H1 (cell line): ENCODE results near the gene SPSB3.

Experiments
- ASH2L ChIP-seq: fragments of 200-600, 300-600 bp; sonication (generic); IDR thresholded peaks from one replicate; pipeline ENCODE4 v1.7.1; 2017; ENCODE audit warnings: low read length
- CEBPB ChIP-seq: IDR thresholded peaks from 2 replicates; pipeline ENCODE4 v1.6.1; 2012; ENCODE audit warnings: low read depth, low read length
- CTCF ChIP-seq, 3 experiments: IDR thresholded peaks; 1 replicate in 2 of 3; 2 replicates in 1 of 3; pipeline versions ENCODE4 v1.5.1 to v1.6.1; 2011; ENCODE audit warnings: low read length in 3 of 3, mild to moderate bottlenecking in 3 of 3, inconsistent platforms in 2 of 3, low read depth in 1 of 3, moderate library complexity in 1 of 3; ENCODE audit not compliant: insufficient read depth in 1 of 3; ENCODE audit errors: control extremely low read depth in 1 of 3
- EZH2 ChIP-seq: fragments of 200-600 bp; sonication (generic); IDR thresholded peaks from 2 replicates; pipeline ENCODE4 v1.7.1; 2012; ENCODE audit warnings: low read depth, mild to moderate bottlenecking, moderate library complexity, low read length, inconsistent platforms; ENCODE audit not compliant: severe bottlenecking
- KDM1A ChIP-seq: fragments of 200-600, 300-600 bp; sonication (generic); IDR thresholded peaks from 2 replicates; pipeline ENCODE4 v1.7.1; 2016; ENCODE audit warnings: mild to moderate bottlenecking, low read length, borderline replicate concordance
- POLR2A ChIP-seq, 2 experiments: IDR thresholded peaks; 1 replicate in 1 of 2; 2 replicates in 1 of 2; pipeline ENCODE4 v1.6.1; 2011; ENCODE audit warnings: low read depth in 2 of 2, low read length in 2 of 2, mild to moderate bottlenecking in 2 of 2; ENCODE audit errors: control extremely low read depth in 1 of 2
- USF2 ChIP-seq: IDR thresholded peaks from 2 replicates; pipeline ENCODE4 v1.6.1; 2011; ENCODE audit warnings: low read length, improper control_type of control experiment

GRCh38 chr16:1741553-1742165 lies 40.7 kb downstream of the SPSB3 start:
- TF ChIP-seq EZH2, result no peak
- TF ChIP-seq ASH2L, result no peak
- TF ChIP-seq CTCF (IDR thresholded peaks at IDR 0.05; ENCODE audit: control extremely low read depth in 1 of 3, insufficient read depth in 1 of 3, low read depth in 1 of 3, low read length in 3 of 3), result no peak
- no peak for TF ChIP-seq USF2
- no peak for TF ChIP-seq CEBPB
- TF ChIP-seq POLR2A (IDR thresholded peaks at IDR 0.05; ENCODE audit: control extremely low read depth in 1 of 2, low read depth in 2 of 2, low read length in 2 of 2), result no peak
- no peak for TF ChIP-seq KDM1A
